A204.1 (cell line): Measurements from ENCODE around the gene HSPB9.
"Not testable (repeated sequence)": the region's sequence is repeated elsewhere in the genome, so short reads cannot be mapped to it uniquely, and the experiment has no call there.

Source experiments
- FAIRE-seq: peaks from 2 replicates; lab custom pipeline; 2012; peaks lifted over from hg19 to GRCh38; lab: Jason Lieb, UNC

HSPB9 gene

GRCh38 chr17:42120161-42120769 lies 2.3 kb upstream of the HSPB9 start:
- FAIRE-seq = no peak

- FAIRE-seq = no peak
Measured at GRCh38 chr17:42120770-42121769, 1.5 kb upstream of the HSPB9 start, which contains the start of gene KAT2A. TSS of gene KAT2A (minus strand) at chr17:42121367. CDS start at chr17:42121304, 63 bp downstream.

GRCh38 chr17:42124256-42124655 lies 1.7 kb downstream of the HSPB9 start:
- no peak for FAIRE-seq

GRCh38 chr17:42125565-42125964 lies 3.0 kb downstream of the HSPB9 start:
- no peak for FAIRE-seq

GRCh38 chr17:42126836-42127235 lies 4.2 kb downstream of the HSPB9 start:
- FAIRE-seq = no peak

- FAIRE-seq = no peak
Measured at GRCh38 chr17:42127414-42127813, 4.8 kb downstream of the HSPB9 start.

- no peak for FAIRE-seq
Measured at GRCh38 chr17:42129109-42129837, 6.7 kb downstream of the HSPB9 start.

GRCh38 chr17:42130310-42130936 lies 7.8 kb downstream of the HSPB9 start:
- FAIRE-seq = no peak

GRCh38 chr17:42131232-42131631 lies 8.6 kb downstream of the HSPB9 start:
- no peak for FAIRE-seq

GRCh38 chr17:42131981-42132432 lies 9.4 kb downstream of the HSPB9 start:
- FAIRE-seq = no peak

GRCh38 chr17:42132941-42133340 lies 10.3 kb downstream of the HSPB9 start:
- no peak for FAIRE-seq

GRCh38 chr17:42133461-42134041 lies 10.9 kb downstream of the HSPB9 start:
- FAIRE-seq = no peak

GRCh38 chr17:42135151-42135550 lies 12.5 kb downstream of the HSPB9 start:
- no peak for FAIRE-seq

GRCh38 chr17:42135664-42136653 lies 13.4 kb downstream of the HSPB9 start:
- no peak for FAIRE-seq

- no peak for FAIRE-seq
Measured at GRCh38 chr17:42136654-42137051, 14.0 kb downstream of the HSPB9 start.

GRCh38 chr17:42138749-42139492 lies 16.3 kb downstream of the HSPB9 start:
- no peak for FAIRE-seq

GRCh38 chr17:42140690-42141089 lies 18.1 kb downstream of the HSPB9 start:
- not testable (repeated sequence) for FAIRE-seq

GRCh38 chr17:42141382-42141781 lies 18.8 kb downstream of the HSPB9 start:
- FAIRE-seq = no peak

GRCh38 chr17:42142371-42142896 lies 19.8 kb downstream of the HSPB9 start:
- no peak for FAIRE-seq
